ENCODE measurements around the gene SCAP. TPM values are rescaled to one million over a fixed set of nuclear protein-coding genes. Genes with fewer than 3 reads are reported as not detected.

Gene SCAP
- total RNA-seq, 2 experiments from 2014 or later = 58.3 to 60.3 TPM

- Mint-ChIP-seq H3K27me3 (no peaks in the 10 kb centered on the region), H3K4me1 (ENCODE audit: low read depth) (peaks cover 46% of the 10 kb centered on the region), H3K27ac (peak overlapping the region; percentile 91), H3K36me3 (ENCODE audit: low read depth) (peaks cover 26% of the 10 kb centered on the region), H3K9me3 (no peaks in the 10 kb centered on the region), H3K4me3 (peak overlapping the region; percentile 95)
- intact Hi-C loops (cut with DNase I, micrococcal nuclease) = loop anchor here (2.0 to 10.0 kb wide), 6 partner anchors 95 to 423 kb away; partner anchors contain the start of genes KIF9 (in 2 of the 2), KLHL18 (in 2 of the 2), DHX30 (in 1 of the 2) and ELP6 (in 1 of the 2)
- DNase-seq = peak; percentile 19 to 83 (median 53)
- H3K4me3 ChIP-seq (ENCODE audit: low read length) = peak overlapping the region; percentile 97
- H3K4me1 ChIP-seq (ENCODE audit: insufficient read depth, low read length) = peaks cover 31% of the 10 kb centered on the region
- ChIA-PET POLR2A (interaction anchor here (1.0 to 1.6 kb wide), 11 partner anchors 9 to 443 kb away, joined by 3 to 22 read pairs (median 4); partner anchors contain the start of genes ELP6, SCAP and SETD2), CTCF (interaction anchor here (1.2 to 2.9 kb wide), 2 partner anchors 40 to 94 kb away, joined by 4 to 20 read pairs; partner anchors contain the start of gene SCAP)
- H3K27me3 ChIP-seq (ENCODE audit: control insufficient read depth in 1 of 2, insufficient read depth in 2 of 2, low read length in 2 of 2) = no peaks in the 10 kb centered on the region
- H3K36me3 ChIP-seq (ENCODE audit: insufficient read depth, low read length) = peaks cover 5% of the 10 kb centered on the region
- peak; percentile 22 for ATAC-seq (ENCODE audit: poor library complexity)
- no peaks in the 10 kb centered on the region for H3K9me3 ChIP-seq (ENCODE audit: control insufficient read depth in 1 of 2, insufficient read depth in 1 of 2, low read length in 2 of 2)
- peak overlapping the region; percentile 85 to 97 for H3K27ac ChIP-seq (ENCODE audit: low read depth in 1 of 2, low read length in 2 of 2)
- TF ChIP-seq CTCF (IDR thresholded peaks at IDR 0.05) = no peak
Measured at GRCh38 chr3:47381317-47382157, 94.2 kb downstream of the SCAP start.

- peaks cover 5% of the 10 kb centered on the region for H3K36me3 ChIP-seq (ENCODE audit: insufficient read depth, low read length)
Measured at GRCh38 chr3:47380601-47381316, 95.0 kb downstream of the SCAP start, which contains the start of gene PTPN23. TSS of gene PTPN23 (plus strand) at chr3:47381021. CDS start at chr3:47381097, 76 bp downstream.

More at GRCh38 chr3:47380601-47381316, 95.0 kb downstream of the SCAP start, which contains the start of gene PTPN23:
- H3K27ac ChIP-seq (ENCODE audit: low read depth in 1 of 2, low read length in 2 of 2) = peak within 1 kb of the TSS; percentile 85 to 97
- H3K36me3 Mint-ChIP-seq (ENCODE audit: low read depth) = peaks cover 22% of the 10 kb centered on the region
- ATAC-seq (ENCODE audit: poor library complexity) (peak; percentile 84), DNase-seq (peak; percentile 97 to 99 (median 99))
- H3K9me3 ChIP-seq (ENCODE audit: control insufficient read depth in 1 of 2, insufficient read depth in 1 of 2, low read length in 2 of 2) = no peaks in the 10 kb centered on the region
- peaks cover 28% of the 10 kb centered on the region for H3K4me1 ChIP-seq (ENCODE audit: insufficient read depth, low read length)
- H3K27ac Mint-ChIP-seq = peak within 1 kb of the TSS; percentile 91
- H3K27me3 ChIP-seq (ENCODE audit: control insufficient read depth in 1 of 2, insufficient read depth in 2 of 2, low read length in 2 of 2) = no peaks in the 10 kb centered on the region
- H3K4me3 Mint-ChIP-seq = peak within 1 kb of the TSS; percentile 95
- H3K27me3 Mint-ChIP-seq = no peaks in the 10 kb centered on the region
- ChIA-PET POLR2A (interaction anchor here (0.7 to 1.6 kb wide), 13 partner anchors 10 to 444 kb away, joined by 3 to 22 read pairs (median 4); partner anchors contain the start of genes ELP6, SCAP, SETD2 and SMARCC1), CTCF (interaction anchor here (1.0 to 2.9 kb wide), 4 partner anchors 41 to 322 kb away, joined by 4 to 20 read pairs (median 8); partner anchors contain the start of genes SCAP and SETD2)
- no peaks in the 10 kb centered on the region for H3K9me3 Mint-ChIP-seq
- H3K4me1 Mint-ChIP-seq (ENCODE audit: low read depth) = peaks cover 41% of the 10 kb centered on the region
- no peak for TF ChIP-seq CTCF (IDR thresholded peaks at IDR 0.05)
- H3K4me3 ChIP-seq (ENCODE audit: low read length) = peak within 1 kb of the TSS; percentile 97
- intact Hi-C loops (cut with DNase I, micrococcal nuclease) = loop anchor here (2.0 to 10.0 kb wide), 6 partner anchors 96 to 424 kb away; partner anchors contain the start of genes KIF9 (in 2 of the 2), KLHL18 (in 2 of the 2), DHX30 (in 1 of the 2) and ELP6 (in 1 of the 2)

All from CD4-positive, alpha-beta T cell (primary cell).